Measurements from ENCODE around the gene GALNT3.

The GALNT3 gene

GRCh38 chr2:165762723-165763122, 31.3 kb downstream of the GALNT3 start:
- no peaks in the 10 kb centered on the region for H3K9me3 ChIP-seq (replicated peaks; ENCODE audit: insufficient read depth, low read length)
- TF ChIP-seq EZH2 (optimal IDR thresholded peaks at IDR 0.05; ENCODE audit: low read depth, low read length) (no peak), EZH2phosphoT487 (IDR thresholded peaks at IDR 0.05; ENCODE audit: low read length) (no peak)
- TF ChIP-seq, protein P1, sequence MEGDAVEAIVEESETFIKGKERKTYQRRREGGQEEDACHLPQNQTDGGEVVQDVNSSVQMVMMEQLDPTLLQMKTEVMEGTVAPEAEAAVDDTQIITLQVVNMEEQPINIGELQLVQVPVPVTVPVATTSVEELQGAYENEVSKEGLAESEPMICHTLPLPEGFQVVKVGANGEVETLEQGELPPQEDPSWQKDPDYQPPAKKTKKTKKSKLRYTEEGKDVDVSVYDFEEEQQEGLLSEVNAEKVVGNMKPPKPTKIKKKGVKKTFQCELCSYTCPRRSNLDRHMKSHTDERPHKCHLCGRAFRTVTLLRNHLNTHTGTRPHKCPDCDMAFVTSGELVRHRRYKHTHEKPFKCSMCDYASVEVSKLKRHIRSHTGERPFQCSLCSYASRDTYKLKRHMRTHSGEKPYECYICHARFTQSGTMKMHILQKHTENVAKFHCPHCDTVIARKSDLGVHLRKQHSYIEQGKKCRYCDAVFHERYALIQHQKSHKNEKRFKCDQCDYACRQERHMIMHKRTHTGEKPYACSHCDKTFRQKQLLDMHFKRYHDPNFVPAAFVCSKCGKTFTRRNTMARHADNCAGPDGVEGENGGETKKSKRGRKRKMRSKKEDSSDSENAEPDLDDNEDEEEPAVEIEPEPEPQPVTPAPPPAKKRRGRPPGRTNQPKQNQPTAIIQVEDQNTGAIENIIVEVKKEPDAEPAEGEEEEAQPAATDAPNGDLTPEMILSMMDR (IDR thresholded peaks at IDR 0.05; ENCODE audit: low read length): no peak
- no peaks in the 10 kb centered on the region for H3K4me1 ChIP-seq (ENCODE audit: low read length)
- H3K27me3 ChIP-seq (replicated peaks; ENCODE audit: insufficient read depth, low read length): no peaks in the 10 kb centered on the region
- H3F3A ChIP-seq (ENCODE audit: insufficient read depth, low read length): no peaks in the 10 kb centered on the region
- no peak overlapping the region for H3K4me2 ChIP-seq (ENCODE audit: low read depth, low read length)
- no peaks in the 10 kb centered on the region for H4K20me1 ChIP-seq (ENCODE audit: insufficient read depth, low read length)
- no peaks in the 10 kb centered on the region for H3K9me2 ChIP-seq (replicated peaks; ENCODE audit: insufficient read depth, low read length)
- H3K79me2 ChIP-seq (ENCODE audit: low read length): no peaks in the 10 kb centered on the region
- no peak overlapping the region for H3K27ac ChIP-seq (ENCODE audit: low read length)
- no peak overlapping the region for H3K4me3 ChIP-seq (ENCODE audit: low read length)
- no peak overlapping the region for H3K9ac ChIP-seq (ENCODE audit: low read length)
- H2AFZ ChIP-seq (ENCODE audit: low read length): no peak overlapping the region
- H3K36me3 ChIP-seq (replicated peaks; ENCODE audit: insufficient read depth, low read length): no peaks in the 10 kb centered on the region; the same call in 1 of the 2 replicates
- no peak for DNase-seq

GRCh38 chr2:165757906-165758675, 36.0 kb downstream of the GALNT3 start:
- no peak for DNase-seq
- no peaks in the 10 kb centered on the region for H3K9me3 ChIP-seq (replicated peaks; ENCODE audit: insufficient read depth, low read length)
- no peak overlapping the region for H3K9ac ChIP-seq (ENCODE audit: low read length)
- TF ChIP-seq EZH2phosphoT487 (IDR thresholded peaks at IDR 0.05; ENCODE audit: low read length) (no peak), EZH2 (optimal IDR thresholded peaks at IDR 0.05; ENCODE audit: low read depth, low read length) (no peak)
- TF ChIP-seq, protein P1 (IDR thresholded peaks at IDR 0.05; ENCODE audit: low read length): no peak
- H3K27ac ChIP-seq (ENCODE audit: low read length): no peak overlapping the region
- H3K9me2 ChIP-seq (replicated peaks; ENCODE audit: insufficient read depth, low read length): no peaks in the 10 kb centered on the region
- no peaks in the 10 kb centered on the region for H3F3A ChIP-seq (ENCODE audit: insufficient read depth, low read length)
- H3K4me1 ChIP-seq (ENCODE audit: low read length): no peaks in the 10 kb centered on the region
- no peak overlapping the region for H3K4me3 ChIP-seq (ENCODE audit: low read length)
- H3K27me3 ChIP-seq (replicated peaks; ENCODE audit: insufficient read depth, low read length): no peaks in the 10 kb centered on the region
- H4K20me1 ChIP-seq (ENCODE audit: insufficient read depth, low read length): no peaks in the 10 kb centered on the region
- no peak overlapping the region for H2AFZ ChIP-seq (ENCODE audit: low read length)
- no peaks in the 10 kb centered on the region for H3K36me3 ChIP-seq (replicated peaks; ENCODE audit: insufficient read depth, low read length)
- no peak overlapping the region for H3K4me2 ChIP-seq (ENCODE audit: low read depth, low read length)
- no peaks in the 10 kb centered on the region for H3K79me2 ChIP-seq (ENCODE audit: low read length)

DNA sequence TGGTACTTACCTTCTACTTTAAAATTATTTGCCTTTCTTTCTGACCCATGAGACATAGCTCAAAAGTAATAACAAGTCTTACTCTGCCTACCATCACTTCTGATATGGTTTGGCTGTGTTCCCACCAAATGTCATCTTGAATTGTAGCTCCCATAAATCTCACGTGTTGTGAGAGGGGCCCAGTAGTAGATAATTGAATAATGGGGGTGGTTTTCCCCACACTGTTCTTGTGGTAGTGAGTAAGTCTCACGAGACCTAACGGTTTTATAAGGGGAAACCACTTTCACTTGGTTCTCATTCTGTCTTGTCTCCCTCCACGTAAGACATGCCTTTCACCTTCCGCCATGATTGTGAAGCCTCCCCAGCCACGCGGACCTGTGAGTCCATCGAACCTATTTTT, 47.5 kb downstream of the GALNT3 start:
- Histone ChIP-seq H3K9ac (ENCODE audit: low read length) (no peak overlapping the region), H3K4me1 (ENCODE audit: low read length) (no peaks in the 10 kb centered on the region), H3K4me2 (ENCODE audit: low read depth, low read length) (no peak overlapping the region), H3K9me3 (replicated peaks; ENCODE audit: insufficient read depth, low read length) (no peaks in the 10 kb centered on the region), H3K79me2 (ENCODE audit: low read length) (no peaks in the 10 kb centered on the region), H3K36me3 (replicated peaks; ENCODE audit: insufficient read depth, low read length) (0 out of 2 replicates have a peak, but pooled peaks cover 2% of the 10 kb centered on the region), H2AFZ (ENCODE audit: low read length) (no peak overlapping the region), H3K27ac (ENCODE audit: low read length) (no peak overlapping the region), H3F3A (ENCODE audit: insufficient read depth, low read length) (no peaks in the 10 kb centered on the region), H3K4me3 (ENCODE audit: low read length) (no peak overlapping the region), H3K9me2 (replicated peaks; ENCODE audit: insufficient read depth, low read length) (no peaks in the 10 kb centered on the region), H3K27me3 (replicated peaks; ENCODE audit: insufficient read depth, low read length) (no peaks in the 10 kb centered on the region), H4K20me1 (ENCODE audit: insufficient read depth, low read length) (no peaks in the 10 kb centered on the region)
- TF ChIP-seq EZH2 (optimal IDR thresholded peaks at IDR 0.05; ENCODE audit: low read depth, low read length): no peak
- TF ChIP-seq, protein P1 (IDR thresholded peaks at IDR 0.05; ENCODE audit: low read length): no peak
- no peak for TF ChIP-seq EZH2phosphoT487 (IDR thresholded peaks at IDR 0.05; ENCODE audit: low read length)
- DNase-seq: no peak
